GM12865 (cell line): ENCODE results near the gene HABP2.

Experiments
- DNase-seq: peaks from one replicate; pipeline ENCODE4 v3.0.0; 2010; ENCODE audit warnings: low read depth
- H3K4me3 ChIP-seq: 2 replicates; pipeline ENCODE4 v1.5.1; 2011; ENCODE audit warnings: mild to moderate bottlenecking, low read depth, low read length, control low read depth
- TF ChIP-seq, protein P1 (sequence below): IDR thresholded peaks from 2 replicates; pipeline ENCODE4 v1.5.1; 2011; ENCODE audit warnings: low read length, control low read depth, low read depth, inconsistent platforms; ENCODE audit not compliant: insufficient read depth; ENCODE audit errors: missing control alignments

HABP2 gene

DNA sequence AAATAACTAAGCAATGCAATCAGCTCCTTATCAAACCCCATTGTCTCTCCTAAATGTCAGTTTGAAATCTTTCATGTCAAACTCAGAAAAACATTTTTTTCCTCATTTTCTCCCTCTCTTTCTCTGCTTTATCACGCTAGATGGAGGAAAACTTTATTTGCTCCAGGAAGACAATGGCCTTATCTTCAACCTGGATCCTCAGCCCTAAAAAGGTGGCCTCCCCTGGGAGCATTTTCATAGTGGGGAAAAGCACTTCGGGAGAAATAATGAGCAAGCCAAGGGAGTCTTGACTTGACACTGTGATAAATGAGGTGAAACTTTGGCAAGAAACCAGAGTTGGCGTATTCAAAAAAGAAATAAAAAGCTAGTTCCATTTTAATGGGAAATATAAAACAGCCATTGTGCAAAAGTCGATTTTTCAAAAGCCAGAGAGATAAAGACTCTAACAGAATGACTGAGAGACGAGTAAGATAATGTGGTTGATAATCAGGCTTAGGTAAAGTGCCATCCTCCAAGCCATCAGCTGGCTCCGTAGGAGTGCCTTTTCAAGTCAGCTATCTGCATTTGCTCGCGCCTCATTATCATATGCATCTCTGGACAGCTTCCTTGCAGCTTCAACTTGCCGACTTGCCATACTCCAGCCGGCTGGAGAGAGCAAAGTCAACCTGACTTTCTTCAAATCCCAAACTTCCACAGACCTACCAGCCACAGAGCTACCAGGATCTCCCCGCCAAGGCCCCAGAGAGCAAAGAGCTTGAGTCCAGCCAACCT, 19.9 kb downstream of the HABP2 start:
- no peak for DNase-seq
- TF ChIP-seq, protein P1, sequence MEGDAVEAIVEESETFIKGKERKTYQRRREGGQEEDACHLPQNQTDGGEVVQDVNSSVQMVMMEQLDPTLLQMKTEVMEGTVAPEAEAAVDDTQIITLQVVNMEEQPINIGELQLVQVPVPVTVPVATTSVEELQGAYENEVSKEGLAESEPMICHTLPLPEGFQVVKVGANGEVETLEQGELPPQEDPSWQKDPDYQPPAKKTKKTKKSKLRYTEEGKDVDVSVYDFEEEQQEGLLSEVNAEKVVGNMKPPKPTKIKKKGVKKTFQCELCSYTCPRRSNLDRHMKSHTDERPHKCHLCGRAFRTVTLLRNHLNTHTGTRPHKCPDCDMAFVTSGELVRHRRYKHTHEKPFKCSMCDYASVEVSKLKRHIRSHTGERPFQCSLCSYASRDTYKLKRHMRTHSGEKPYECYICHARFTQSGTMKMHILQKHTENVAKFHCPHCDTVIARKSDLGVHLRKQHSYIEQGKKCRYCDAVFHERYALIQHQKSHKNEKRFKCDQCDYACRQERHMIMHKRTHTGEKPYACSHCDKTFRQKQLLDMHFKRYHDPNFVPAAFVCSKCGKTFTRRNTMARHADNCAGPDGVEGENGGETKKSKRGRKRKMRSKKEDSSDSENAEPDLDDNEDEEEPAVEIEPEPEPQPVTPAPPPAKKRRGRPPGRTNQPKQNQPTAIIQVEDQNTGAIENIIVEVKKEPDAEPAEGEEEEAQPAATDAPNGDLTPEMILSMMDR: no peak
- no peak overlapping the region for H3K4me3 ChIP-seq

DNA sequence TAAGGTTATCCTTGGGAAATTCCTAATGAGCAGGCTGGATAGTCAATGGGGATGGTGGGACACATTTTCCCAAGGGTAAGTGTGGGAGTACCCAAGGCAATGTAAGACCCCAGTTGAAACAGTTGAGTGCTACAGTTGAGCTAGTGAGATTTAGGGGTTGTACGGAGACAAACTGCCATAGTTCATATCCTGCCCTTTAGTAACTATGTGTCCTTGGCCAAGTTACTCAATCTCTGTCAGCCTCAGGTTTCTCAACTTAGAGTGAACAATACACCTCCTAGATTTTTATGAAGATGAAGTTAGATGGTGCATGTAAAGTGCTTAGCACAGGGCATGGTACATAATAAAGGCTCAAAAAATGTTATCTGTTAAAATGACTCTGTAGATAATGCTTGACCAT, 20.5 kb downstream of the HABP2 start:
- no peak overlapping the region for H3K4me3 ChIP-seq
- TF ChIP-seq, protein P1: no peak
- DNase-seq: no peak

DNA sequence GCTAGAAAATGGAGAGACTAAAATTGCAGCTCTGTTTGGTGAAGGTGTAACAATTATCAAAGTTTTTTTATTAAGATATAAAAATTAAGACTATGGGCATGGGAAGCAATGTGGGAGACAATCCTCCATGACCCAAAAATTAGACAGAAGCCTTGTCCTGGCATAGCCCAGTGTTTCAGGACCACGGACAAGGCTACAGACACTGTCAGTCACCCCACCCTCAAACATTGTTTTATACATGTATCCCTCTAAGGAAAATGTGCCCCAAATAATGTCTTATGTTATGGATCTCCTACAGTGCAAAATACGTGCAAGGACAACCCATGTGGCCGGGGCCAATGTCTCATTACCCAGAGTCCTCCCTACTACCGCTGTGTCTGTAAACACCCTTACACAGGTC, 24.0 kb downstream of the HABP2 start:
- H3K4me3 ChIP-seq: no peak overlapping the region
- TF ChIP-seq, protein P1: no peak
- peak; percentile 17 for DNase-seq

DNA sequence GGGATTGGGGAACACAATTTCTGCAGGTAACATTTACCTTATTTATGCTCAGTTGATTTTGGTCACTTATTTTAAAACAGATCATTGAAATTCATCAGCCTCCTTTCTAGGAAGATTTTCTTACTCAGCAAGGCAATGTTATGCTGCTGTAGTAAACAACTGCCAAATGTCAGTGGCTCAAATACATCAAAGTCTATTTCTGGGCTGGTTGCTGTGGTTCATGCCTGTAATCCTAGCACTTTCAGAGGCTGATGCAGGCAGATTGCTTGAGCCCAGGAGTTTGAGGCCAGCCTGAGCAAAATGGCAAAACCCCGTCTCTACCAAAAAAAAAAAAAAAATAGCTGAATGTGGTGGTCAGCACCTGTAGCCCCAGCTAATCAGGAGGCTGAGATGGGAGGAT, 25.9 kb downstream of the HABP2 start:
- no peak overlapping the region for H3K4me3 ChIP-seq
- TF ChIP-seq, protein P1: no peak
- DNase-seq: no peak

DNA sequence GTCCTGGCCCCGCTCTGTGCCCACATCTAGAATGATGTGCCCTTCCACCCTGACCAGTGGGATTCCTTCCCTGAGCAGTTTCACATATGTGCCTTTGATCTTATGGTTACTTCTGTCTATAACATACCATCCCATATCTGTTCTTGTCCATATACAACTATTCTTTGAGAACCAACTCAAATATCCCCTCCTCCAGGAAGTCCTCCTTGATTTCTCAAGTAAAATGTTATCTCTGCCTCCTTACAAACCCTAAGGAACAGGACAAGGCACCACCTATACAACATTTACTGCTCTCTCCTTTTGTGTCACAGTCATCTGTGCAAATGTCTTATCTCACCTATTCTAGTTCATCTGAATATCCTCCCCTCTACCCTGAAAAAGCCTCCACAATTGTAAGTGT, 28.2 kb downstream of the HABP2 start:
- DNase-seq: no peak
- TF ChIP-seq, protein P1: no peak
- H3K4me3 ChIP-seq: no peak overlapping the region

DNA sequence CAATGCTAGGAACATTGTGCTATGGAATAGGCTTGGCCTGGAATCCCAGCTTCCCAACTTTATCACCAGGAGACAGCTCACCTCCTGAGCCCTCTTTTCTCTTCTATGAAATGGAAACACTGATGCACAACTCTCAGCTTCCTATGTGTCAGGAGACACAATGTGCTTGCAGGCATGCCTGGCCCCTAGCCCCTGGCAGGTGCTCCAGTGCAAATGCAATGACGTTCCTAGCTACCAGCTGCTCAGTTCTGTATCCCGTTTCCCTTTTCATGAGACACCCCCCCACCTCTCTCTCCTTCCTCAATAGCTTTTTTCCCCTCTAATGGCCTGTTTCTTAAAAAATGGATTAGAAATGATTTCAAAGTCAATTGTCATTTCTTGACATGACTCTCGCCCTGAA, 30.7 kb downstream of the HABP2 start:
- TF ChIP-seq, protein P1: no peak
- H3K4me3 ChIP-seq: no peak overlapping the region
- DNase-seq: no peak

DNA sequence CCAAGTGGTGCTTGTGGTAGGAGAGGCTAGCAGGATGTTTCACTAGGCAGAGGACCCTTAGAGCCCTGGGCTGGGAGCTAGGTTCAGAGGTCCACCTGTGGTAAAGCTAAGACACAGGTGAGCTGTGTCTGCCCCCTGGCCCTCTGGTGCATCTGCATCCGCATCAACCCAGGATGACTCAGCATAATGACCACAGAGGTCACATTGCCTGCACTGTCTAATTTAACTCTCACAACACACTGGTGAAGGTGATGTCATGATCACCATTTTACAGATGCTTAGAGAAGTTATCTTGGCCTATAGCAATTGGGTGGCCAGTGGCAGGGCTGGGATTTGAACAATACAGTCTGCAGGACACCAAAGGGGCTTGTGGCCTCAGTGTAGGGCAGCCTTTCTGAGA, 33.1 kb downstream of the HABP2 start:
- DNase-seq: peak; percentile 19
- TF ChIP-seq, protein P1: no peak
- no peak overlapping the region for H3K4me3 ChIP-seq
